Smooth muscle cell (in vitro differentiated cells): ENCODE results near the gene NR6A1. TPM values are rescaled to one million over a fixed set of nuclear protein-coding genes. Genes with fewer than 3 reads are reported as not detected.

ENCODE experiments used
- DNase-seq: peaks from one replicate; lab custom pipeline; 2025; ENCODE audit not compliant: unreplicated experiment; lab: John Stamatoyannopoulos, UW
- H2AFZ ChIP-seq: fragments of 200-600 bp; sonication (generic); 2 replicates; pipeline ENCODE4 v1.6.0; 2016; ENCODE audit warnings: antibody characterized with exemption, low read depth, mild to moderate bottlenecking
- H3F3A ChIP-seq: fragments of 200-600 bp; sonication (generic); 2 replicates; pipeline ENCODE4 v1.6.0; 2017; ENCODE audit warnings: antibody characterized with exemption, low read depth
- H3K27ac ChIP-seq: fragments of 200-600 bp; sonication (generic); 2 replicates; pipeline ENCODE4 v1.5.1; 2016; ENCODE audit warnings: low read depth, mild to moderate bottlenecking
- H3K27me3 ChIP-seq: fragments of 200-600 bp; sonication (generic); 2 replicates; pipeline ENCODE4 v1.6.1; 2016; ENCODE audit warnings: low read depth, mild to moderate bottlenecking
- H3K36me3 ChIP-seq: fragments of 200-600 bp; sonication (generic); 2 replicates; pipeline ENCODE4 v1.5.1; 2016; ENCODE audit warnings: low read depth
- H3K4me1 ChIP-seq: fragments of 200-600 bp; sonication (generic); 2 replicates; pipeline ENCODE4 v1.5.1; 2016; ENCODE audit warnings: low read depth
- H3K4me2 ChIP-seq: fragments of 200-600 bp; sonication (generic); 2 replicates; pipeline ENCODE4 v1.6.0; 2016; ENCODE audit warnings: mild to moderate bottlenecking
- H3K4me3 ChIP-seq: fragments of 200-600 bp; sonication (generic); 2 replicates; pipeline ENCODE4 v1.5.1; 2016; ENCODE audit warnings: mild to moderate bottlenecking
- H3K79me2 ChIP-seq: fragments of 200-600 bp; sonication (generic); 2 replicates; pipeline ENCODE4 v1.6.0; 2016; ENCODE audit warnings: low read depth, mild to moderate bottlenecking
- H3K9ac ChIP-seq: fragments of 200-600 bp; sonication (generic); 2 replicates; pipeline ENCODE4 v1.6.0; 2016; ENCODE audit warnings: low read depth
- H3K9me3 ChIP-seq: fragments of 200-600 bp; sonication (generic); replicated peaks from 2 replicates; pipeline ENCODE4 v1.5.1; 2016; ENCODE audit warnings: low read depth
- H4K20me1 ChIP-seq: fragments of 200-600 bp; sonication (generic); 2 replicates; pipeline ENCODE4 v1.6.0; 2016; ENCODE audit warnings: low read depth
- WGBS: methylation state at CpG from one replicate; pipeline ENCODE4 v1.1.7; 2016; ENCODE audit warnings: low lambda C conversion rate; 5-methylcytosine and 5-hydroxymethylcytosine counted together
- polyA plus RNA-seq: library from polyadenylated mRNA; unstranded; fragments of >200 nt; fragmentation: Nextera tagmentation; extraction: Ambion mirVana; gene quantifications from 2 replicates; pipeline ENCODE4 v1.2.1, GENCODE V29; 2016
- total RNA-seq: library from RNA; depleted of rRNA; stranded (reverse); fragments of >200 nt; gene quantifications from 2 replicates; pipeline ENCODE4 v1.2.3, GENCODE V29; 2014
- TF ChIP-seq, protein P1 (sequence below): fragments of 200-600 bp; sonication (generic); IDR thresholded peaks from 2 replicates; pipeline ENCODE4 v1.5.1; 2017; ENCODE audit warnings: borderline replicate concordance, mild to moderate bottlenecking, antibody characterized with exemption; ENCODE audit not compliant: insufficient read depth, poor library complexity, severe bottlenecking

The NR6A1 gene
- total and polyA plus RNA-seq, 2 experiments from 2014 or later = 0.17 to 0.31 TPM

GRCh38 chr9:124680714-124681390 lies 90.3 kb downstream of the NR6A1 start:
- Histone ChIP-seq H3K27me3 (no peaks in the 10 kb centered on the region), H3K27ac (no peak overlapping the region), H3K4me2 (no peak overlapping the region), H3K36me3 (no peaks in the 10 kb centered on the region), H2AFZ (no peak overlapping the region), H3K4me1 (no peaks in the 10 kb centered on the region), H3K79me2 (peaks cover 65% of the 10 kb centered on the region), H3F3A (peaks cover under 1% of the 10 kb centered on the region), H3K4me3 (no peak overlapping the region), H3K9me3 (no peaks in the 10 kb centered on the region), H3K9ac (no peak overlapping the region), H4K20me1 (peaks cover 93% of the 10 kb centered on the region)
- 100% methylated on average over 1 of the region's 1 CpG for WGBS
- TF ChIP-seq, protein P1, sequence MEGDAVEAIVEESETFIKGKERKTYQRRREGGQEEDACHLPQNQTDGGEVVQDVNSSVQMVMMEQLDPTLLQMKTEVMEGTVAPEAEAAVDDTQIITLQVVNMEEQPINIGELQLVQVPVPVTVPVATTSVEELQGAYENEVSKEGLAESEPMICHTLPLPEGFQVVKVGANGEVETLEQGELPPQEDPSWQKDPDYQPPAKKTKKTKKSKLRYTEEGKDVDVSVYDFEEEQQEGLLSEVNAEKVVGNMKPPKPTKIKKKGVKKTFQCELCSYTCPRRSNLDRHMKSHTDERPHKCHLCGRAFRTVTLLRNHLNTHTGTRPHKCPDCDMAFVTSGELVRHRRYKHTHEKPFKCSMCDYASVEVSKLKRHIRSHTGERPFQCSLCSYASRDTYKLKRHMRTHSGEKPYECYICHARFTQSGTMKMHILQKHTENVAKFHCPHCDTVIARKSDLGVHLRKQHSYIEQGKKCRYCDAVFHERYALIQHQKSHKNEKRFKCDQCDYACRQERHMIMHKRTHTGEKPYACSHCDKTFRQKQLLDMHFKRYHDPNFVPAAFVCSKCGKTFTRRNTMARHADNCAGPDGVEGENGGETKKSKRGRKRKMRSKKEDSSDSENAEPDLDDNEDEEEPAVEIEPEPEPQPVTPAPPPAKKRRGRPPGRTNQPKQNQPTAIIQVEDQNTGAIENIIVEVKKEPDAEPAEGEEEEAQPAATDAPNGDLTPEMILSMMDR = no peak
- no peak for DNase-seq

DNA sequence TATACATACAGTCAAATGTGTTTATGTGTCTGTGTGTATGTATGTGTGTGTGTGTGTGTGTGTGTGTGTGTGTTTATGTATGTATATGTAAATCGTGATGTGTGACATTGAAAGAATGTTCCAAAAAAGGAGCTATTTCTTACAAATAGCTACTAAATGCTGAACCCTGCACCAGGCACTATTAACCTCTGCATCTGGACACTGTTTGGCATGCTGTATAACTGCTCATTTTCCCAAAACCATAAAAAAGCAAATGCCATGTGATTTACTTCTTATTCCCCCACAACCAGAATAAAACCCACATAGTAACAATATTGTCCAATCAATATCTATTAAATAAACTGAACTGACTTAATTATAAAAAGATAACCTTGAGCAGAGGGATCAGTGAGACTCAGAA lies 91.1 kb downstream of the NR6A1 start:
- no peak overlapping the region for H3K4me3 ChIP-seq
- no peak overlapping the region for H3K27ac ChIP-seq
- H3K9ac ChIP-seq = no peak overlapping the region
- DNase-seq = no peak
- WGBS = 79% methylated on average over 1 of the region's 1 CpG
- no peak overlapping the region for H2AFZ ChIP-seq
- no peaks in the 10 kb centered on the region for H3K27me3 ChIP-seq
- H3K4me2 ChIP-seq = no peak overlapping the region
- H3F3A ChIP-seq = peaks cover 8% of the 10 kb centered on the region
- peaks cover 67% of the 10 kb centered on the region for H3K79me2 ChIP-seq
- no peaks in the 10 kb centered on the region for H3K9me3 ChIP-seq
- TF ChIP-seq, protein P1 = no peak
- H3K36me3 ChIP-seq = no peaks in the 10 kb centered on the region
- H4K20me1 ChIP-seq = peaks cover 94% of the 10 kb centered on the region
- H3K4me1 ChIP-seq = no peaks in the 10 kb centered on the region

GRCh38 chr9:124676159-124676551 lies 95.0 kb downstream of the NR6A1 start:
- Histone ChIP-seq H3K36me3 (no peaks in the 10 kb centered on the region), H3K9ac (no peak overlapping the region), H3K4me2 (no peak overlapping the region), H4K20me1 (peaks cover 96% of the 10 kb centered on the region), H2AFZ (no peak overlapping the region), H3K79me2 (peaks cover 87% of the 10 kb centered on the region), H3F3A (peaks cover 11% of the 10 kb centered on the region), H3K9me3 (no peaks in the 10 kb centered on the region), H3K27me3 (no peaks in the 10 kb centered on the region), H3K4me3 (no peak overlapping the region), H3K27ac (no peak overlapping the region), H3K4me1 (no peaks in the 10 kb centered on the region)
- DNase-seq = no peak
- TF ChIP-seq, protein P1 = no peak
- WGBS = 69% methylated on average over 2 of the region's 2 CpGs
